Right atrium auricular region (tissue), 2 donors: ENCODE data around the gene CGAS. TPM values are rescaled to one million over a fixed set of nuclear protein-coding genes. Genes with fewer than 3 reads are reported as not detected.

ENCODE experiments used
- DNase-seq: peaks from one replicate; pipeline ENCODE4 v3.0.0-alpha.2; 2019; ENCODE audit warnings: low spot score
- H3K27ac ChIP-seq, 2 donors: fragments of 200-600 bp; sonication (generic); 1 replicate in 1 of 2; 2 replicates in 1 of 2; pipeline ENCODE4 v1.5.1; 2016 to 2019
- H3K27me3 ChIP-seq, 2 donors: fragments of 200-600 bp; sonication (generic); one replicate each; pipeline versions ENCODE4 v1.5.1 to v1.6.0; 2017 to 2019
- H3K36me3 ChIP-seq: fragments of 200-600 bp; sonication (generic); one replicate; pipeline ENCODE4 v1.5.1; 2016
- H3K4me1 ChIP-seq, 2 donors: fragments of 200-600 bp; sonication (generic); one replicate each; pipeline versions ENCODE4 v1.5.1 to v1.6.0; 2017 to 2019
- H3K4me3 ChIP-seq, 2 donors: fragments of 200-600 bp; sonication (generic); 1 replicate in 1 of 2; 2 replicates in 1 of 2; pipeline ENCODE4 v1.5.1; 2017 to 2019; ENCODE audit warnings: mild to moderate bottlenecking in 1 of 2, moderate library complexity in 1 of 2
- H3K9me3 ChIP-seq, 2 donors: fragments of 200-600 bp; sonication (generic); one replicate each; pipeline ENCODE4 v1.5.1; 2019
- CTCF ChIP-seq, 2 donors: fragments of 200-600 bp; sonication (generic); IDR thresholded peaks; one replicate each; pipeline ENCODE4 v1.5.1; 2019; ENCODE audit warnings: antibody characterized with exemption in 2 of 2
- total RNA-seq, 2 donors: library from RNA; depleted of rRNA; stranded (reverse); fragments of >200 nt; gene quantifications; one replicate each; pipeline ENCODE4 v1.1.0, GENCODE V29; 2016

Gene CGAS
- total RNA-seq = 1 to 10 TPM; 1.4 to 1.7 TPM

GRCh38 chr6:73452107-73452461 lies at the start of gene CGAS:
Gene CGAS (minus strand): TSS chr6:73452297. CDS start chr6:73452181, 116 bp downstream.
- Histone ChIP-seq H3K9me3 (no peaks in the 10 kb centered on the region), H3K27ac (peak within 1 kb of the TSS; percentile 78 to 90), H3K27me3 (no peaks in the 10 kb centered on the region), H3K36me3 (no peaks in the 10 kb centered on the region), H3K4me1 (peaks cover 0 to 13% of the 10 kb centered on the region in 2 donors), H3K4me3 (peak within 1 kb of the TSS; percentile 67 to 71)
- peak in 1 of 2 donors; percentile 2 for TF ChIP-seq CTCF (IDR thresholded peaks at IDR 0.05)
- DNase-seq = peak; percentile 85

- Histone ChIP-seq H3K4me3 (no peak overlapping the region), H3K27me3 (no peaks in the 10 kb centered on the region), H3K36me3 (peaks cover 71% of the 10 kb centered on the region), H3K27ac (no peak overlapping the region), H3K4me1 (no peaks in the 10 kb centered on the region), H3K9me3 (no peaks in the 10 kb centered on the region)
- no peak for TF ChIP-seq CTCF (IDR thresholded peaks at IDR 0.05)
- no peak for DNase-seq
Measured at GRCh38 chr6:73497915-73498314, 45.8 kb upstream of the CGAS start.

- no peak for DNase-seq
- TF ChIP-seq CTCF (IDR thresholded peaks at IDR 0.05) = no peak
- Histone ChIP-seq H3K27ac (no peak overlapping the region), H3K27me3 (no peaks in the 10 kb centered on the region), H3K36me3 (peaks cover 48% of the 10 kb centered on the region), H3K9me3 (no peaks in the 10 kb centered on the region), H3K4me3 (no peak overlapping the region), H3K4me1 (no peaks in the 10 kb centered on the region)
Measured at GRCh38 chr6:73491377-73491776, 39.3 kb upstream of the CGAS start.

GRCh38 chr6:73487473-73487872 lies 35.4 kb upstream of the CGAS start:
- H3K4me3 ChIP-seq = no peak overlapping the region
- H3K27ac ChIP-seq = no peak overlapping the region
- no peak for TF ChIP-seq CTCF (IDR thresholded peaks at IDR 0.05)
- DNase-seq = no peak
- H3K36me3 ChIP-seq = peaks cover 69% of the 10 kb centered on the region
- H3K4me1 ChIP-seq = no peaks in the 10 kb centered on the region
- H3K27me3 ChIP-seq = no peaks in the 10 kb centered on the region
- H3K9me3 ChIP-seq = no peaks in the 10 kb centered on the region

- no peak overlapping the region for H3K27ac ChIP-seq
- no peaks in the 10 kb centered on the region for H3K27me3 ChIP-seq
- DNase-seq = no peak
- no peaks in the 10 kb centered on the region for H3K4me1 ChIP-seq
- no peaks in the 10 kb centered on the region for H3K9me3 ChIP-seq
- no peak for TF ChIP-seq CTCF (IDR thresholded peaks at IDR 0.05)
- H3K36me3 ChIP-seq = peaks cover 94% of the 10 kb centered on the region
- H3K4me3 ChIP-seq = no peak overlapping the region
Measured at GRCh38 chr6:73484438-73484837, 32.3 kb upstream of the CGAS start.

- no peaks in the 10 kb centered on the region for H3K9me3 ChIP-seq
Measured at GRCh38 chr6:73481969-73482368, 29.9 kb upstream of the CGAS start.

More at GRCh38 chr6:73481969-73482368, 29.9 kb upstream of the CGAS start:
- DNase-seq = no peak
- no peak for TF ChIP-seq CTCF (IDR thresholded peaks at IDR 0.05)
- Histone ChIP-seq H3K27ac (no peak overlapping the region), H3K4me1 (no peaks in the 10 kb centered on the region), H3K4me3 (no peak overlapping the region), H3K27me3 (no peaks in the 10 kb centered on the region), H3K36me3 (peaks cover 95% of the 10 kb centered on the region)
